Activated T-helper 17 cell treated with anti-CD3 and anti-CD28 coated beads, Interleukin-2, amount 50 U/mL, for 72 hours (primary cell): ENCODE data around the gene STARD13. TPM values are rescaled to one million over a fixed set of nuclear protein-coding genes. Genes with fewer than 3 reads are reported as not detected.
"Not testable (repeated sequence)": the region's sequence is repeated elsewhere in the genome, so short reads cannot be mapped to it uniquely, and the experiment has no call there.

Experiments
- ATAC-seq: fragments of 150-1000 bp; cut with Tn5 transposase; replicated peaks from 2 replicates; pipeline ENCODE4 v1.10.0; 2021; ENCODE audit warnings: mild to moderate bottlenecking, moderate library complexity
- H3K27ac Mint-ChIP-seq: one replicate; pipeline ENCODE4 v1.8.0; 2022; ENCODE audit warnings: mixed read lengths
- H3K27me3 Mint-ChIP-seq: one replicate; pipeline ENCODE4 v1.8.0; 2022; ENCODE audit warnings: mixed read lengths
- H3K36me3 Mint-ChIP-seq: one replicate; pipeline ENCODE4 v1.8.0; 2022; ENCODE audit warnings: low read depth, mild to moderate bottlenecking, mixed read lengths
- H3K4me1 Mint-ChIP-seq: one replicate; pipeline ENCODE4 v1.8.0; 2022; ENCODE audit warnings: mixed read lengths
- H3K4me3 Mint-ChIP-seq: one replicate; pipeline ENCODE4 v1.8.0; 2022; ENCODE audit warnings: mild to moderate bottlenecking, mixed read lengths
- H3K9me3 Mint-ChIP-seq: one replicate; pipeline ENCODE4 v1.8.0; 2022; ENCODE audit warnings: mixed read lengths
- total RNA-seq, 2 donors: library from RNA; stranded (reverse); gene quantifications; one replicate each; pipeline ENCODE4 v1.2.3, GENCODE V29; 2022

STARD13 gene
- total RNA-seq, 2 donors from 2014 or later: 1.1 to 2.3 TPM

DNA sequence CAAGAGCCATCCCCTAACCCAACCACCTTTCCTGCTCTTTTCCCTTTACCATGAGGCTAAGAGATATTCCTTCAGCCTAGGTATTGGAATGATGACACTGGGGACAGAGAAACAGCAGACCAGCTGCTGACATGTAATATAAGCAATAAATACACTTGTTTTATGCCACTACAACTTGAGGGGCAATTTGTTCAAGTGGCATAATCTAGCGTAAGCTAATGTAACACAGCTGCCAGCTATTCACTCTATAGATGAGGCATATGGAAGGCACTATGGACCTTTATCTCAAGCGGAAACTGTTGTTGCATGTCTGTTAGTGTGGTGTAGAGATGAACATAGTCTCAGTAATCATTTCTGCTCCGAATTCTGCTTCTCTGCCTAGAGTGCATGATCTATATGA, 111.1 kb downstream of the STARD13 start:
- Mint-ChIP-seq H3K4me3 (no peak overlapping the region), H3K27ac (no peak overlapping the region), H3K9me3 (no peaks in the 10 kb centered on the region), H3K4me1 (no peaks in the 10 kb centered on the region), H3K36me3 (no peaks in the 10 kb centered on the region), H3K27me3 (peaks cover 6% of the 10 kb centered on the region)
- ATAC-seq: no peak

DNA sequence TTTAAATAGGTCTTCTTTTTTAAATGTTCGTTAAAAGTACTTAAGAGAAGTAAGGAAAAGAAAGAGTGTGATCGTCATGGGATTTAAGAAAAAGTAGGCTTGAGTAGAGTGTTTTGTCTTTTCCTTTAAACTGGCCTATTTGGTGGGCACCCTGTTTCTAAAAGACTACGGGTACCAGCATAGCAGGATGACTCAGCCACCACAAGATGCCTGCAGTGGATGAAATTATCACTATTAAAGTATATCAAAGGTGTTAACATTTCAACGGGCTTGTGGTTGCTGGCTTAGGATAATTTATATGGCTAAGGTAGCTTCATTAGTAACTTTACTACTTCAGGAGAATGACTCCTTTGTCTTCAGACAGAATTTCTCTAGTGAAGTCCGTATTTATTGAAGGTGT, 112.6 kb downstream of the STARD13 start:
- ATAC-seq: no peak
- Mint-ChIP-seq H3K36me3 (no peaks in the 10 kb centered on the region), H3K27ac (no peak overlapping the region), H3K9me3 (no peaks in the 10 kb centered on the region), H3K4me3 (no peak overlapping the region), H3K27me3 (peaks cover 6% of the 10 kb centered on the region), H3K4me1 (no peaks in the 10 kb centered on the region)

DNA sequence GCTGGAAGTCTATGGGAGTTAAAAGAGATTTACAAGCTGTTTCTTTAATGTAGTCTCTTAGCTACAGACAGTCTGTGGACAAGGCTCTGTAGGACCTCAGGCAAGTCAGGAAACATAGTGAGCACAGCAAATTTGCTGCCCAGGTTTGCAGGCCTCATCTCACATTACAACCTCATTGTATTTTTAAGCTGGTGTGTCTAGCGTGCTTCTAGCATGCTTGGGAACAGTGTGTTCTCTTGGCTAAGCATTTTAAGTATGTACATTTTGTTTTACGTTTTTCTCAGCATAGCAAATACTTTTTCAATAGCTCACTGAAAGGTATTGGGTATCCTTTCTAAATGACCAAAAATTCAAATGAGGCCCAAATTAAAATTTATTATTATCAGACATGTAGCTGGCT, 113.2 kb downstream of the STARD13 start:
- Mint-ChIP-seq H3K4me1 (no peaks in the 10 kb centered on the region), H3K36me3 (no peaks in the 10 kb centered on the region), H3K27ac (no peak overlapping the region), H3K9me3 (no peaks in the 10 kb centered on the region), H3K27me3 (peaks cover 6% of the 10 kb centered on the region), H3K4me3 (no peak overlapping the region)
- ATAC-seq: no peak

DNA sequence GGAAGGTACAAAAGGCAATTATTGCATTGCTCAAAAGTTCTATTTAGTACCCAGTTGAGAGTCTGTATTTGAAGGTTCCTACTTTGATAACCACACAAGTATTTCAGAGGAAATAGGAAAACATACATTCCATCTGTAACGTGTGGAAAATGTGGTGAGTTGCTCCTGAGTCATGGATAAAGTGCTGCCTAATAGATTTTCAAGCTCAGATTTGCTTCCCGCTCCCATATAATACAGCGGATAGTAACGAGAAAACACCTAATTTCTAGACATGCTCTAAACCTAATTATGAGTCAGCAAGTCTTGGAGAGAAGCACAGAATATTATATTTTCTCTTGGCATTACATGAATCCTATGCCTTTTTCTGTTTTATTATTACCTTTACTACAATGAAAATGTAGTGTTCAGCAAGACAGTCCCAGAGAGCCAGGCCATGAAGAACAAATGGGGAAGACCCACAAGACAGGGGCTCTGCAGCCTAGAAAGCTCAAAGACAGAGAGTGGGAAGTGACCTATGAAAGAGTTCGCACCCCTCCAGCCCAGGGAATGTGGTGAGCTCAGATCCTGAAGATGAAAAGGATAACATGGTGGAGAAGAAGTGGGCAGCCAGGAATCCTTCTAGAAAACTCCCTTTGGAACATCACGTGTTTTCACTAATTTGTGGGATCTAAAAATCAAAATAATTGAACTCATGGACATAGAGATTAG, 116.1 kb downstream of the STARD13 start:
- no peak for ATAC-seq

DNA sequence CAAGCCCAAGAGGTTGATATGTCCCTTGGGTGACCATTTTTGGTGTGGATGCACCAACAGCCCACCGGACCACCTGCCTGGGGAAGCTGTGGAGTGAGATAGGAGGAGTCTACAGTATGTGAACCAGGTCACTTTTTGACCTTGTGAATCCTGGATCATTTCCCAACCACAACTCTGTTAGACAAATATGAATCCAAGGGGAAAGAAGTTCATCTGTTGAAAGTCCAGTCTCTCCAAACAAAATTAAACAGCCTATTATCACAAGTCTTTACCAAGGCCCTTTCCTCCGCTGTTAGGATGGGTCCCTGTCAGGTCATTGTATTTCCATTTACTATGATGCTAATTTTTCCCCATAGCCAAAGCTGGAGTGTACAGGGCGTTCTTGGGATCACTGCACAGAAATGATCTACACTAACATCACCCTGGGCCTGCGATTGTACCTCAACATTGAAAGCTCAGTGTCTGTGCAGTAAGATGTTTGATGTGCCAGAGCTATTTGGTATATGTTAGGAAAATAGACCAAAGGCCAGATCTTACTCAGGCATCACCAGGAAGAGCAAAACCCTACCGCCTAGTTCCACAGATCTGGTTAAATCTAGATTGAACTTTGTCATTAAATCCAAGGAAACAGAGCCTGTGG, 117.1 kb downstream of the STARD13 start:
- H3K27ac Mint-ChIP-seq: no peak overlapping the region
- H3K9me3 Mint-ChIP-seq: no peaks in the 10 kb centered on the region
- ATAC-seq: no peak
- no peaks in the 10 kb centered on the region for H3K36me3 Mint-ChIP-seq
- H3K4me3 Mint-ChIP-seq: no peak overlapping the region
- no peaks in the 10 kb centered on the region for H3K4me1 Mint-ChIP-seq
- H3K27me3 Mint-ChIP-seq: peaks cover 15% of the 10 kb centered on the region

More for the DNA sequence above, 116.1 kb downstream of the STARD13 start:
- H3K9me3 Mint-ChIP-seq: no peaks in the 10 kb centered on the region
- H3K27me3 Mint-ChIP-seq: peaks cover 15% of the 10 kb centered on the region
- no peaks in the 10 kb centered on the region for H3K4me1 Mint-ChIP-seq
- no peaks in the 10 kb centered on the region for H3K36me3 Mint-ChIP-seq
- no peak overlapping the region for H3K27ac Mint-ChIP-seq
- no peak overlapping the region for H3K4me3 Mint-ChIP-seq

DNA sequence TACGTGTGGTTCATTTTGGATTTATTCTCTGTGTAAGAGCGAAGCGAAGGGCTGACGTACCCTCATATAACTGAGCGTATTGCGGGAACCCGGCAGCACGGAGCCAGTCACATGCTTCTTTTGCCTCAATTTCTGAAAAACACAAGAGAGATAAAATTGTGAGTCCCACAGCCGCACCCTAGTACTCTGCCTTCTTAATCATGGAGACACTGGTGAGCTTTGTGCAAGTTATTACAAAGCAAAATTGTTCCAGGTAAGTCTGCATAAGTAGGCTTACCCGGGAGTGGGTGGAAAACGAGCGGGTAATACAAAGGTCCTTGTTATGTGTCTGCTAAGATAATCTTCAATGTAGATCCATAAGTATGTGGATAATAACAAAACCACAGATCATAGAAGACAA, 118.1 kb downstream of the STARD13 start:
- Mint-ChIP-seq H3K27me3 (peaks cover 13% of the 10 kb centered on the region), H3K36me3 (no peaks in the 10 kb centered on the region), H3K4me1 (no peaks in the 10 kb centered on the region), H3K4me3 (no peak overlapping the region), H3K9me3 (peaks cover 3% of the 10 kb centered on the region), H3K27ac (no peak overlapping the region)
- ATAC-seq: no peak

DNA sequence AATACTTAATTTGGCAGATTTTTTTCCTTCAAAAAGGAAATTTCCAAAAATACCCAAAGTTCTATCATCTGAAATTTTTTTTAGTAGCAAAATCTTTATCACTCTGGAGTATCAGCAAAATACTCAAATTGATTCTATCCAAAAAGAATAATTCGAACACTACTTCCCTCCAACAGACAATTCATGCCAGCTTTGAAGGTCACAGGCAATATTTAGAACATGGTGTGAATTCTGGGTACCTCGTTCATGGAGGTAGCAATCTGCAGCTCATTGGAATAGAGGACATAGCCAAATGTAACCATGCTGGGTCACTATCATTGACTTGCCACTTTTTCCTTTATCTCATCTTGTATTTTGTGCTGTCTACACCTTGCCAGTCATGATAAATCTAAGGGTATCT, 119.8 kb downstream of the STARD13 start:
- Mint-ChIP-seq H3K4me1 (no peaks in the 10 kb centered on the region), H3K4me3 (no peak overlapping the region), H3K36me3 (no peaks in the 10 kb centered on the region), H3K9me3 (peaks cover 3% of the 10 kb centered on the region), H3K27ac (no peak overlapping the region), H3K27me3 (peaks cover 13% of the 10 kb centered on the region)
- ATAC-seq: no peak

DNA sequence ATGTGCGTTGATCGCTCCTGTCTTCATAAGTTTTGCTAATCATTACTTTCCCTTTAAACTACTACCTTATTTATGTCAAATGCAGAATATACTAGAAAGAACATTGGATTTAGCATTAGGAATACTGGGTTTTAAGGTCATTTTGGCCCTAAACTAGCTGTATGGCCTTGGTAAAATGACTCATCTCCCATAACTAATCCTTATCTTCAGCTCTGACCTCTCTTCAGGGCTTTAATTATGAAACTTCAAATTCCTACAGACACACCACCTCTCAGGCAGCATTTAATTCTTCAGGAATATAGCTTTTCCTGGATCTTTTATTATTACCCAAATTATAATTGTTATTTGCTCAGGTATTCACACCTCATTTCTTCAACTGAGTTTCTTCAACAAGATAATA, 121.2 kb downstream of the STARD13 start:
- Mint-ChIP-seq H3K27ac (no peak overlapping the region), H3K4me3 (no peak overlapping the region)

DNA sequence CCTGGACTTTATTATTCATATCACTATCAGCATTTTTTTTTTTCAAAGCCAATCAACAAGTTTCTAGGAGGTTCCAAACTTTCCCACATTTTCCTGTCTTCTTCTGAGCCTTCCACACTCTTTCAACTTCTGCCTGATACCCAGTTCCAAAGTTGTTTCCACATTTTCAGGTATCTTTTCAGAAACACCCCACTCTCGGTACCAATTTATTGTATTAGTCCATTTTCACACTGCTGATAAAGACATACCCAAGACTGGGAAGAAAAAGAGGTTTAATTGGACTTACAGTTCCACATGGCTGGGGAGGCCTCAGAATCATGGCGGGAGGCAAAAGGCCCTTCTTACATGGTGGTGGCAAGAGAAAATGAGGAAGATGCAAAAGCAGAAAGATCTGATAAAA, 122.8 kb downstream of the STARD13 start:
- peaks cover 14% of the 10 kb centered on the region for H3K27me3 Mint-ChIP-seq
- not testable (repeated sequence) for H3K36me3 Mint-ChIP-seq, H3K4me3 Mint-ChIP-seq, H3K9me3 Mint-ChIP-seq, H3K4me1 Mint-ChIP-seq, ATAC-seq, H3K27ac Mint-ChIP-seq

More for the DNA sequence above, 121.2 kb downstream of the STARD13 start:
- Mint-ChIP-seq H3K36me3 (no peaks in the 10 kb centered on the region), H3K27me3 (peaks cover 9% of the 10 kb centered on the region), H3K9me3 (peaks cover 3% of the 10 kb centered on the region), H3K4me1 (no peaks in the 10 kb centered on the region)
- no peak for ATAC-seq

DNA sequence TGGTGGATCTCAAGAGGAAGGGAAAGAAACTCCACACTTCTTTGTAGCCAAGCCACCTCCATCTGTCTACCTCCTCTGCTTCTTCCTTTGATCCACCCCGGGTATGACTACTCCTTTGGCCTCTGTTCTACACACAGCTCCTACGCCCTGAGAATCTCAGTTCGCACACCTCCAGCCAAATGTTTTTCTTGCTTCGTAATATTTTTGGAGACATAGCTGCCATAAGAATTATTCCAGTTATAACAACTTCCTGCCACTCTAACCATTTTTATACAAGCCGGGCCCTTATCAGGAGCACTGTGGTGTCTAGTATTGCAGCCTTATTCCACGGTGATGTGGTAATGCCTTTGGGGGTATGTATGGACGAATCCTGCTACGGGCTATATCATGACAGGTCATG, 126.7 kb downstream of the STARD13 start:
- H3K36me3 Mint-ChIP-seq: no peaks in the 10 kb centered on the region
- peaks cover 3% of the 10 kb centered on the region for H3K9me3 Mint-ChIP-seq
- no peak overlapping the region for H3K4me3 Mint-ChIP-seq
- H3K4me1 Mint-ChIP-seq: no peaks in the 10 kb centered on the region
- ATAC-seq: no peak
- H3K27me3 Mint-ChIP-seq: peaks cover 8% of the 10 kb centered on the region
- no peak overlapping the region for H3K27ac Mint-ChIP-seq

DNA sequence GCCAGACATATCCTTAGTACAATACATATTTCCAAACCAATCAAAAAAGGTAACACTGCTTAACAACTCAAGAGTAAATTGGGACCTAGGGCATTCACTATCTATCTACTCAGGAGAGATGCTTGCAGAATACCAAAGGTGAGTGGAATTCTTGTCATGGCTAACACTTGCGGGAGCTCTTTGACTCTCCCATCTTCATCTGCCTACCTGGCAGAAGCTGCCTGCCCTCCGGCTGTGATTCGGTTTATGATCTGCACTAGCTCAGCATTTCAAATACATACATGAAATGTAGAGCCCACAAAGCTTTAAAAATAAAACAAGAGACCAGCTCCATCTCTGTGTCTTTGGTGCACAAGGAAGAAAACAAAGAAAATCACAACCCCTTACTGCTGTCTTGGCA, 127.3 kb downstream of the STARD13 start:
- Mint-ChIP-seq H3K36me3 (no peaks in the 10 kb centered on the region), H3K4me1 (no peaks in the 10 kb centered on the region), H3K27me3 (peaks cover 8% of the 10 kb centered on the region), H3K27ac (no peak overlapping the region), H3K9me3 (peaks cover 3% of the 10 kb centered on the region), H3K4me3 (no peak overlapping the region)
- no peak for ATAC-seq

DNA sequence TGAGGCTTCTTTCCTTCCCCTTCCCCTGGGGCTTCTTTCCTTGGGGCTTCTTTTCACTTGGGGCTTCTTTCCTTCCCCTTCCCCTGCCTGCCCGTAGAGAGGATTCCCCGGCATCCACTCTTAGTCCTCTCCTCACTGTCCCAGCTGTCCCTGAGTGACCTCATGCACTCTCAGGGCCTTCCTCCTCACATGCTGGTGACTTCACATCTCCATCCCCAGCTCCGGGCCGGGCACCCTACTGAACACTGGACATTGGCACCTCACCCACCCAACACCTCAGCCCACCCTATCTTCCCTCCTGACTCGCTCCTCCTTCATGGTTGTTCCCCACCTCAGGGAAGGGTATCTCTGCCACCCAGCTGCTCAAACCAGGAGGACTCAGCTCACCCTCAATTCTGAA, 130.6 kb downstream of the STARD13 start:
- H3K27me3 Mint-ChIP-seq: peaks cover 8% of the 10 kb centered on the region
- no peaks in the 10 kb centered on the region for H3K4me1 Mint-ChIP-seq
- H3K4me3 Mint-ChIP-seq: no peak overlapping the region
- ATAC-seq: no peak
- H3K27ac Mint-ChIP-seq: no peak overlapping the region
- H3K36me3 Mint-ChIP-seq: no peaks in the 10 kb centered on the region
- H3K9me3 Mint-ChIP-seq: no peaks in the 10 kb centered on the region

DNA sequence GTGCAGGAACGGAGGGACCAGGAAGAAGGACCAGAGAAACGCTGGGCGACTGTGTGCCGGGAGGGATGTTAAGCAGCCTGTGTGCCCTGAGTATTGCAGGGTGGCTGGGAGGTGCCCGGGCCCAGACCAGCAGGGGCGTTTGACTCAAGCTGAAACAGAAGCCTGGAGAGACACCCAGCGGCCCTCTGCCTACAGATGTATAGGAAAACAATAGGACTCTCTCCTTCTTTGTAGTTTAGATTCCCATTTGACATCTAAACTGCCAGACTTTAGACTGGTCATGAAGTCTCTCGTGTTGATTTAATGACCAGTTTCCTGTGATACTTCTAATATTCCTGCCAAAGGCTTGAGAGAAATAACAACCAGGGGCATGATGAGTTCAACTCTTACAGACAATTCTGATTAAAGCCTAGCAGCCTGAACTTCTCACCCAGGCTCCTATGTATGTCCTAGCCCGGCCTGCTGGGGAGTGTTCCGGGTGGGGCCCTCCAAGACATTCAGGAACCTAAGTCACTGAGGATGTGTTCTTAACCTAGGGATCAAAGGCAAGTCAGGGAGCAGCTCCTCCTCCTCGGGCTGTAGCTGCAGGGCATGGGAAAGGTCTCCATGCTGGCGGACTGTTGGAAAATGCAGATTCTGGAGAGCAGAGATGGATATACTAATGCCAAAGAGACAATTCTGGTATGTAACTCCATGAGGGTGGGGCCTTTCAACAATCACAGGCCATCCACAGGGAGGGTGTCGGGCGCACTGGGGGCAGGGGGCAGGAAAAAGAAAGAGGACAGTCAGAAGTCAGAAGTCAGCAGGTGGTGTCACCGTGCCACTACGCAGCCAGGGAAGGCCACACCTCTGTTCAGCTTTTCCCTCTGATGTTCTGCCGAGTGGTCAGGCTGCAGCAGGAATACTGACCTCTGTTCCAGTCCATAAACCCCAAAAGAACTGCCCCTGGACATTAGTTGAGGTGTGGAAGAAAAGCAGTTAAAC, 131.8 kb downstream of the STARD13 start:
- ATAC-seq: no peak
- peaks cover 8% of the 10 kb centered on the region for H3K27me3 Mint-ChIP-seq
- no peak overlapping the region for H3K4me3 Mint-ChIP-seq
- H3K36me3 Mint-ChIP-seq: no peaks in the 10 kb centered on the region
- H3K27ac Mint-ChIP-seq: no peak overlapping the region
- no peaks in the 10 kb centered on the region for H3K4me1 Mint-ChIP-seq
- H3K9me3 Mint-ChIP-seq: no peaks in the 10 kb centered on the region

DNA sequence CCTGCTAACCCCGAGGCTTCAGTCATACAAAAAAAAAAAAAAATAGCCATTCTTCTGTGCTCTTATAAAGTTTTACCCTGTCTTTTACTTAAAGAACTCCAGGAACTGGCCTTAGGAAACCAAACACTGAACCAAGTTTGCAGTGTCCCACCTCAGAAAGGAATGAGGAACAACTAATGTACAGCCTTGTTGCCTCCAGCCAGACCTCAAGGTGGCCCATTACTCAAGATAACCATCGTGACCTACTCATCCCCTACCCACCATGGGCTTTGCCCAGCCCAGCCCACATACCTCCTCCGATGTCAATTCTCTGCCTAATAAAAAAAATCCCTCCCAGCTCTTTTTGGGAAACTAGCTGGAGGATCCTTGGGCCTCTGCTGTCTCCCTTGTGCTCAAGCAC, 133.2 kb downstream of the STARD13 start:
- Mint-ChIP-seq H3K27me3 (peaks cover 8% of the 10 kb centered on the region), H3K36me3 (no peaks in the 10 kb centered on the region), H3K4me3 (no peak overlapping the region), H3K27ac (no peak overlapping the region), H3K4me1 (no peaks in the 10 kb centered on the region), H3K9me3 (no peaks in the 10 kb centered on the region)
- no peak for ATAC-seq
